MCF 10A (cell line): ENCODE results near the gene INPP5E. TPM values are rescaled to one million over a fixed set of nuclear protein-coding genes. Genes with fewer than 3 reads are reported as not detected.

Source experiments
- BruUV-seq: library from RNA; stranded (reverse); fragments of 400-500 nt; replicated peaks from 2 replicates; lab custom pipeline; 2021; lab: Mats Ljungman, UMichigan
- CTCF ChIA-PET: fragments of 300-600 bp; sonication (Branson Sonifier 250); formaldehyde crosslinking; extraction: SDS; loops from one replicate; lab custom pipeline; 2021; ENCODE audit warnings: antibody characterized with exemption, inconsistent platforms; lab: Yijun Ruan, JAX
- POLR2A ChIA-PET: fragments of 300-600, 350-650 bp; sonication (Branson Sonifier 250); formaldehyde crosslinking; extraction: SDS; loops from one replicate; lab custom pipeline; 2020; ENCODE audit warnings: antibody characterized with exemption, inconsistent platforms; lab: Yijun Ruan, JAX
- DNase-seq: peaks from one replicate; pipeline ENCODE4 v3.0.0-alpha.2; 2018; ENCODE audit not compliant: unreplicated experiment
- H3K27ac Mint-ChIP-seq: one replicate; pipeline ENCODE4 v1.8.0; 2022; ENCODE audit warnings: mild to moderate bottlenecking, low read depth, mixed read lengths; ENCODE audit not compliant: unreplicated experiment
- H3K27me3 Mint-ChIP-seq: one replicate; pipeline ENCODE4 v1.8.0; 2022; ENCODE audit warnings: mixed read lengths; ENCODE audit not compliant: insufficient read depth, unreplicated experiment
- H3K36me3 Mint-ChIP-seq: one replicate; pipeline ENCODE4 v1.8.0; 2022; ENCODE audit warnings: mild to moderate bottlenecking, moderate library complexity, mixed read lengths; ENCODE audit not compliant: insufficient read depth, unreplicated experiment
- H3K4me1 Mint-ChIP-seq: one replicate; pipeline ENCODE4 v1.8.0; 2022; ENCODE audit warnings: mixed read lengths; ENCODE audit not compliant: insufficient read depth, unreplicated experiment
- H3K4me3 Mint-ChIP-seq: one replicate; pipeline ENCODE4 v1.8.0; 2022; ENCODE audit warnings: mild to moderate bottlenecking, moderate library complexity, mixed read lengths; ENCODE audit not compliant: unreplicated experiment
- H3K9me3 Mint-ChIP-seq: one replicate; pipeline ENCODE4 v1.8.0; 2022; ENCODE audit warnings: mixed read lengths; ENCODE audit not compliant: unreplicated experiment
- CTCF ChIP-seq: fragments of 200-600 bp; IDR thresholded peaks from one replicate; pipeline ENCODE4 v1.8.0; 2022; ENCODE audit warnings: antibody characterized with exemption, mild to moderate bottlenecking; ENCODE audit not compliant: unreplicated experiment
- intact Hi-C: fragments of 100-400 bp; cut with micrococcal nuclease; formaldehyde crosslinking; loops from 2 replicates; pipeline ENCODE4 v1.14.1; 2022
- total RNA-seq: library from RNA; stranded (reverse); gene quantifications from 2 replicates; pipeline ENCODE4 v1.2.3, GENCODE V29; 2022

Gene INPP5E
- total RNA-seq, 1 experiment from 2014 or later: 16.3 TPM

- no TSS peak for BruUV-seq
- peaks cover 62% of the 10 kb centered on the region for H3K36me3 Mint-ChIP-seq
- no peaks in the 10 kb centered on the region for H3K9me3 Mint-ChIP-seq
- TF ChIP-seq CTCF: no peak
- POLR2A ChIA-PET: interaction anchor here (0.6 kb wide), 1 partner anchor 198 kb away, joined by 3 read pairs; no protein-coding TSS in a partner anchor
- H3K4me3 Mint-ChIP-seq: no peak overlapping the region
- H3K27ac Mint-ChIP-seq: no peak overlapping the region
- DNase-seq: no peak
- H3K27me3 Mint-ChIP-seq: no peaks in the 10 kb centered on the region
- CTCF ChIA-PET: interaction anchor here (0.6 to 0.8 kb wide), 3 partner anchors 28 to 732 kb away, joined by 3 read pairs; no protein-coding TSS in a partner anchor
- H3K4me1 Mint-ChIP-seq: peaks cover 10% of the 10 kb centered on the region
- intact Hi-C loops: no loop called here
Observed at GRCh38 chr9:136441681-136442245, 2.1 kb upstream of the INPP5E start.

GRCh38 chr9:136441191-136441680 lies 1.6 kb upstream of the INPP5E start:
- no peak for TF ChIP-seq CTCF
- no peak for DNase-seq
- no peaks in the 10 kb centered on the region for H3K9me3 Mint-ChIP-seq
- intact Hi-C loops: no loop called here
- CTCF ChIA-PET: interaction anchor here (0.6 to 1.5 kb wide), 4 partner anchors 19 to 732 kb away, joined by 3 to 5 read pairs (median 3); no protein-coding TSS in a partner anchor
- H3K27me3 Mint-ChIP-seq: no peaks in the 10 kb centered on the region
- POLR2A ChIA-PET: interaction anchor here (0.6 to 1.3 kb wide), 2 partner anchors 78 to 198 kb away, joined by 3 to 5 read pairs; partner anchors contain the start of gene DNLZ
- peaks cover 16% of the 10 kb centered on the region for H3K4me1 Mint-ChIP-seq
- peaks cover 62% of the 10 kb centered on the region for H3K36me3 Mint-ChIP-seq
- peak overlapping the region; percentile 31 for H3K27ac Mint-ChIP-seq
- BruUV-seq: no TSS peak
- H3K4me3 Mint-ChIP-seq: no peak overlapping the region

- H3K27ac Mint-ChIP-seq: no peak overlapping the region
- no TSS peak for BruUV-seq
- H3K27me3 Mint-ChIP-seq: no peaks in the 10 kb centered on the region
- TF ChIP-seq CTCF: no peak
- ChIA-PET POLR2A (interaction anchor here (0.6 to 6.0 kb wide), 7 partner anchors 13 to 595 kb away, joined by 3 to 34 read pairs (median 4); partner anchors contain the start of genes ENTR1 and PMPCA), CTCF (interaction anchor here (0.5 to 1.0 kb wide), 2 partner anchors 75 to 185 kb away, joined by 3 to 5 read pairs; partner anchors contain the start of gene DNLZ)
- peaks cover 16% of the 10 kb centered on the region for H3K4me1 Mint-ChIP-seq
- peak overlapping the region; percentile 76 for H3K4me3 Mint-ChIP-seq
- intact Hi-C loops: no loop called here
- H3K36me3 Mint-ChIP-seq: peaks cover 44% of the 10 kb centered on the region
- DNase-seq: peak; percentile 30
- H3K9me3 Mint-ChIP-seq: no peaks in the 10 kb centered on the region
Observed at GRCh38 chr9:136438548-136439480, 831 bp downstream of the INPP5E start.
